ENCODE data around the gene CLEC4E.

- no peak for TF ChIP-seq ELK1 (IDR thresholded peaks at IDR 0.05; ENCODE audit: borderline replicate concordance, low read depth, low read length)
- TF ChIP-seq POLR2A (IDR thresholded peaks at IDR 0.05; ENCODE audit: low read depth, low read length): no peak
- TF ChIP-seq CTCF (conservative IDR thresholded peaks at IDR 0.05; ENCODE audit: low read depth, low read length): no peak
- TF ChIP-seq BHLHE40 (IDR thresholded peaks at IDR 0.05; ENCODE audit: low read depth, low read length): no peak
- no peak for TF ChIP-seq RFX5 (IDR thresholded peaks at IDR 0.05; ENCODE audit: low read depth, low read length)
- TF ChIP-seq USF2 (IDR thresholded peaks at IDR 0.05; ENCODE audit: low read depth, low read length): no peak
- TF ChIP-seq MXI1 (IDR thresholded peaks at IDR 0.05; ENCODE audit: borderline replicate concordance, low read depth, low read length): no peak
- TF ChIP-seq CEBPB (IDR thresholded peaks at IDR 0.05; ENCODE audit: low read depth, low read length): no peak
- no peak for TF ChIP-seq SMC3 (IDR thresholded peaks at IDR 0.05; ENCODE audit: low read depth, low read length)
Measured at GRCh38 chr12:8561011-8561410, 20.3 kb upstream of the CLEC4E start.

Measured in IMR-90 (cell line).